GM18507 (cell line): ENCODE data around the gene EVI5.
"Not testable (repeated sequence)": the region's sequence is repeated elsewhere in the genome, so short reads cannot be mapped to it uniquely, and the experiment has no call there.

Source experiments
- DNase-seq: peaks from one replicate; pipeline ENCODE4 v3.0.0; 2011; ENCODE audit warnings: low read depth; ENCODE audit not compliant: insufficient read length; ENCODE audit errors: extremely low spot score
- FAIRE-seq: peaks from 2 replicates; lab custom pipeline; 2011; peaks lifted over from hg19 to GRCh38; lab: Jason Lieb, UNC

EVI5 gene

DNA sequence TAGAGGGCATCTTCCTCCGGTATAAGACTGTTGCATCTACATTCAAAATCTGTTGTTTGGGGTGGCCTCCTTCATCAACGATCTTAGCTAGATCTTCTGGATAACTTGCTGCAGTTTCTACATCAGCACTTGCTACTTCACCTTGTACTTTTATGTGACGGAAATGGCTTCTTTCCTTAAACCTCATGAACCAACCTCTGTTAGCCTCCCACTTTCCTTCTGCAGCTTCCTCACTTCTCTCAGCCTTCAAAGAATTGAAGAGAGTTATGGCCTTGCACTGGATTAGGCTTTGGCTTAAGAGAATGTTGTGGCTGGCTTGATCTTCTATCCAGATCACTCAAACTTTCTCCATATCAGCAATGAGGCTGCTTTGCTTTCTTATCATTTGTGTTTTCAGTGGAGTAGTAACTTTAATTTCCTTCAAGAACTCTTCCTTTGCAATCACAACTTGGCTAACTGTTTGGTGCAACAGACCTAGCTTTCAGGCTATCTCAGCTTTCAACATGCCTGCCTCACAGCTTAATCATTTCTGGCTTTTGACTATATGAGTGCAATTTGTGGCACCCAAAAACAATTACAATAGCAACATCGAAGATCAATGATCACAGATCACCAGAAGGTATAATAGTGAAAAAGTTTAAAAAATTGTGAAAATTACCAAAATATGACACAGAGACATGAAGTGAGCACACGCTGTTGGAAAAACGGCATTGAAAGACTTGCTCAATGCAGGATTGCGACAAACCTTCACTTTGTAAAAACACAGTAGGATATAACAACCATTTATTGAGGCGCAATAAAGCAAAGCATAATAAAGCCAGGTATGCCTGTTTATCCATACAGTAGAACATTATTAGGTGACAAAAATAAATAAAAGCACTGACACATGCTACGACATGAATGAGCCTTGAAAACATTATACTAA lies 241.5 kb downstream of the EVI5 start:
- no peak for FAIRE-seq
- DNase-seq, result no peak

DNA sequence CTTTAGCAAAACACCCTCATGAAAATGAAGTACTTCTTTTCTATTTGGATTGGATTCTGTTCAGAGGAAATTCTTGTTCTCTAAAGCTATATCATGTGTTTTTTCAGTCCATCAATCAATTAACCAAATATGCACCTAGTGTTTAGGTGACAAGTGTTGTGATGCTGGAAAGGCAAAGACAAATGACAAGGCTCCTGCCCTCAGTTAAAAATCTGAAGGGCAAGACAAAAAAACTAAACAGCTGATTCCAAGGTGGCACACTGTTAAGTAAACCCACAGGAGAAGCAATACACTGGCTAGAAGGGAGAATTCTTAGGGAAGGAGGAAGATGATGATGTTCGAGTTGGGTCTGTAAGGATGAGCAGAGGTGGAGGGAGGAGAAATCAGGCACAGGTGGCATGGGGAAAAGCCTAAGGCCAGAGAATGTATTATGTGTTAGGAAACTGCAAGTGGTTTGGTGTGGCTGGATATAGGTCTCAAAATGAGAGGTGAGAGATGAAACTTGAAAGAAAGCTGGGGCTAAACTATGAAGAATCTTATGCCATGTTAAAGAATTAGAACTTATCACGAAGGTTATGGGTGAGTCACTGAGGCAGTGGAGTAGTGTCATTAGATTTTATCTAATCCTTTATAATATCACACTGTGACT lies 246.4 kb downstream of the EVI5 start:
- DNase-seq (peak; percentile 23), FAIRE-seq (no peak)

DNA sequence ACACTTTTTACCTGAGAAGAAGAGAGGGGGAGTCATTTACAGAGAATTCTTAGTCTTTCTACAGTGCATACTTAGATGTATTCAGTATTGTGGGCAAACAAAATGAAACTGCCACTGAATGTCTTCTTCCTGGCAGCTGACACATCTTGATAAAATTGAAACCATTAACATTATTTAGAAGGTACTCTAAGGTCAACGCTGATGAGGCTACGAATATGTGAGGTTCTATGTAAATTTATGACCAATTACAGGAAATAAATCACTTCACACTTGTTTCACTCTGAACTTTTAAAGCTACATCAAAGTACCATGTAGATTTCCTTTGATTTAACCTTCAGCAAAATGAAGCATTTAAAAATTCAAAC lies 246.9 kb downstream of the EVI5 start:
- DNase-seq (peak; percentile 18), FAIRE-seq (peak; percentile 88)

DNA sequence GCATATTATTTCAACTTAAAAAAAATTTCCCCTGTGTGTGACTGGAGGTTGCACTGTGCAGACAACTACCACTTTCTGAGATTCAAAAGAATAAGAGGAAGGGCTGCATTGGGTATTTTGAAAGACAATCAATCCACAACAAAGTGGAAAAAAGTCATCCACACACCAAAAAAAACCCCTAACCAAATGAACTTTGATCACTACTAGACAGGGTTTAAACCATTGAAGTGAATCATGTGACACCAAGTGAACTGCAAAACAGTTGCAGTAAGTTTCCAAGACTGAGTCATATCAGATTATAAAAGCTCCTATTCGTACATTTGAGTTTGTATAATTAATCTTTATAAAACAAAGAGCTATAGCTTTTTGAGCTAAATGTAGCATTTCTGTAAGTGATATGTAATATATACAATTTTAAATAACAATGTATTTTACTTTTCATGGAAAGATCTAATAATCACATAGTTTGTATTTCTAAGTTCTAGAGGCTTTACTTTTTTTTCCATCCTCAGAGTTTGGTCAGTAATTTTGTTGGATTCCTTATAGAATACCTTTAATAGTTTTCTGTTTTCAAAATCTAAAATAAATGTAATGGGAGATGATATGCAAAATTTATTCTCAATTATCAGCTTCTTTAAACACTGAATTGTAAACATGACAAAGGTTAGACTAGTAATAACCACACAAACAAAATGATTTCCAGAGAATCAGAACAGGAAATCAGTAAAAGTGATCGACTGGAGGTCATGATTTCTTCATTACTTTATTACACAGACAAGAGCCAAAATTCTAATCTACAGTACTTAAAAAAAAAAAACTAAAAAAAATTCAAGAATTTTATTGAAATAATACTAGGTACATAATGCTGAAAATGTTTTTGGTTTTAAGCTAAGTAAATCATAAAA lies 247.7 kb downstream of the EVI5 start:
- peak; percentile 14 for DNase-seq
- peak; percentile 84 for FAIRE-seq

DNA sequence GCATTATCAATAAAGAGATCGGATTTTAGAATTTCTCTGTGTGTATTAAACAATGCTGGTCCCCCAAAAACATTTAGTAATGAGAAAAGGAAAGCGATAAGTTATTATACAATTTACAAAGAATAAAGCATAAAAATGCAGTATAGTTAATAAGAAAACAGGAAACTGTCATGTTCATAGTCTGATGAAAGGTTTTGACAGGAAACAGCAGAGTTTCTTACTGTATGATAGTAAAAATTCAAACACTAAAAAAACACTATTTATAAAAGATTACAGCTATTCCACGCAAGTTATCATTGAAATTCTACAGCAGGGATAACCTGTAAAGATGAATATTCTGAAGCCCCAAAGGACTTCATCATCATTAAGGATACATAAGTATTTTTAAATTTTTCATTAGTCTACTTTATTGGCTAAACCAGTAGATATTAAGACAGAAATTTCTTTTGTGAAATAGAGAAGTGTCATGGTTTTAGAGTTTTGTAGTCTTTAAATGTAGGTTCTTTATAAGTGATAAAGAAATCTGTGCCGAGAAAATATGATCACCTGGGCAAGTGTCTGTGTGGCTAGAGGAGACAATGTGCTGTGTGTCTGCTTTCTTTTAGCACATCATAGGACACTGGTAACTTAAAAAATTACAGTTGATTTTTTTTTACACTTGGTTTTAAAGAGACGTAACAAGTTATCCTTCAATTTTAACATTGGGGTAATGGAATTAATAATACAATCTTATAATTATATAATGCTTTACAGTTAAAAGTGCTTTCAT lies 248.5 kb downstream of the EVI5 start:
- DNase-seq (no peak), FAIRE-seq (no peak)

DNA sequence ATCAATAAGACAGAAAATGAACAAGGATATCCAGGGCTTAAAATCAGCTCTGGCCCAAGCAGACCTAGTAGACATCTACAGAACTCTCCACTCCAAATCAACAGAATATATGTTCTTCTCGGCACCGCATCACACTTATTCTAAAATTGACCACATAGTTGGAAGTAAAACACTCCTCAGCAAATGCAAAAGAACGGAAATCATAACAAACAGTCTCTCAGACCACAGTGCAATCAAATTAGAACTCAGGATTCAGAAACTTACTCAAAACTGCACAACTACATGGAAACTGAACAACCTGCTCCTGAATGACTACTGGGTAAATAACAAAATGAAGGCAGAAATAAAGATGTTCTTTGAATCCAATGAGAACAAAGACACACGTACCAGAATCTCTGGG lies 252.5 kb downstream of the EVI5 start:
- FAIRE-seq, DNase-seq: not testable (repeated sequence)

DNA sequence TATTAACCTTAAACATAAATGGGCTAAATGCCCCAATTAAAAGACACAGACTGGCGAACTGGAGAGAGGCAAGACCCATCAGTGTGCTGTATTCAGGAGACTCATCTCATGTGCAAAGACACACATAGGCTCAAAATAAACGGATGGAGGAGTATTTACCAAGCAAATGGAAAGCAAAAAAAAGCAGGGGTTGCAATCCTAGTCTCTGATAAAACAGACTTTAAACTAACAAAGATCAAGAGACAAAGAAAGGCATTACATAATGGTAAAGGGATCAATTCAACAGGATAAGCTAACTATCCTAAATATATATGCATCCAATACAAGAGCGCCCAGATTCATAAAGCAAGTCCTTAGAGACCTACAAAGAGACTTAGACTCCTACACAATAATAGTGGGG lies 253.0 kb downstream of the EVI5 start:
- not testable (repeated sequence) for DNase-seq, FAIRE-seq

DNA sequence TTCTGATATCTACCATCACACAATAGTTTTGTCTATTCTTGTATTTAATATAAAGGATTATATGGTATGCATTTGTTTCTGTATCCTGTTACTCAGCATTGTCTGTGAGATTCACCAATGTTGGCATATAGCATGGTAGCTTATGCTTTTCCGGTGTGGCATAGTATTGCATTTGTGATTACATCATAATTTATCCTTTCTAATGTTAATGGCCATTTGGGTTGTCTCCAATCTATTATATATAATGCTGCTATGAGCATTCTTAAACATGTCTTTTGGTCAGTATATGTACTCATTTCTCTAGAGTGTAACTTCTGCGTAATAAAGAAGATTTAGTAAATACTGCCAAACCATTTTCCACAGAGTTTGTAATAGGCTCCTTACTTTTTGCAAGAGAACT lies 257.2 kb downstream of the EVI5 start:
- DNase-seq (no peak), FAIRE-seq (no peak)

DNA sequence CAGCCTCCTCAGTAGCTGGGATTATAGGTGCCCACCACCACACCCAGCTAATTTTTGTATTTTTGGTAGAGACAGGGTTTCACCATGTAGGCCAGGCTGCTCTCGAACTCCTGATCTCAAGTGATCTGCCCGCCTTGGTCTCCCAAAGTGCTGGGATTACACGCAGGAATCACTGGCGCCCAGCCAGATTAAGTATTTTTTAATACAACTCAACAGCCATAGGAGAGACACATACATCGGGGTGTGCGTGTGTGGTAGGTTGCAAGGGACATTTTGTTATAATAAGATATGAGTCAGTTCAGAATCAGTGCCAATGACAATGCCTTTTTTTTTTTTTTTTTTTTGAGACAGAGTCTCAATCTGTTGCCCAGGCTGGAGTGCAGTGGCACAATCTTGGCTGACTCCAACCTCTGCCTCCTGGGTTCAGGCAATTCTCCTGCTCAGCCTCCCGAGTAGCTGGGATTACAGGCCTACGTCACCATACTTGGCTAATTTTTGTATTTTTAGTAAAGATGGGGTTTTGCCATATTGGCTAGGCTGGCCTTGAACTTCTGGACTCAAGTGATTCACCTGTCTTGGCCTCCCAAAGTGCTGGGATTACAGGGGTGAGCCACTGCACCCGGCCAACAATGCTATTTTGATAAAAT lies 259.8 kb downstream of the EVI5 start:
- not testable (repeated sequence) for FAIRE-seq, DNase-seq

DNA sequence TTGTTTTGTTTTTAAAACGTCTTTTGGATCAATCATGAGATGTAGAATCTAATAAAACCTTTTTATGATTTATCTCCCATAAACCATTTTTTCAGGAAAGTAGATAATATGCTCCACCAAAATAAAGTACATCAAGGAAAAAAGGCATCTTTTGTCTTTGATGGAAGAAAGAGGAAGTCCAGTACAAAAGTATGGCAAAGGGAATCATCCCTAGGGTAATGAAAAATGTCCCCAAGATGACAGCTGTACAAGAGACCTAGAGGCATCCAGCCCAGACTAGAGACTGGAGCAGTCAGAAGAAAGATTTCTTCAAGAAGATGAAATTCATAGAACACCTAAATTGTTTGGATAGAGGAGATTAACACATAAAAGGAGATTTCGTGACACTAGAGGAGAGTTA lies 265.9 kb downstream of the EVI5 start:
- no peak for DNase-seq
- FAIRE-seq, result no peak

DNA sequence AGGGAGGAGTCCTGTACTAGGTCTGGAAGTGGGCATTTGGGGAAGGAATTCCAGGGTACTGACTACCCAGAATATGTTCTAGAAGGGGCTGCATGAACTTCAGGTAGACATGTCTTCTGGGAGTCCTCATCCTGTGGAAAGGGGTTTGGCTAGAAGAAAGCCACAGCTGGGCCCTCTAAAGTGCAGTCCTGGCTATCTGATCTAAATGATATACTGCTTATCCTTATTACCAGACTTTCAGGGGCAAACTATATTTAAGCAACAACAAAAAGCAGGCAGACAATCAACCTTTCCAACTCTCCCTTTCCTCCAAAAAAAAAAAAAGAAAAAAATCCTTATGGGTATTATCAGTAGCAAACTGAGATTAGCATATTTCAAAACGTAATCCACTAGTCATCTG lies 268.3 kb downstream of the EVI5 start:
- FAIRE-seq (no peak), DNase-seq (no peak)

DNA sequence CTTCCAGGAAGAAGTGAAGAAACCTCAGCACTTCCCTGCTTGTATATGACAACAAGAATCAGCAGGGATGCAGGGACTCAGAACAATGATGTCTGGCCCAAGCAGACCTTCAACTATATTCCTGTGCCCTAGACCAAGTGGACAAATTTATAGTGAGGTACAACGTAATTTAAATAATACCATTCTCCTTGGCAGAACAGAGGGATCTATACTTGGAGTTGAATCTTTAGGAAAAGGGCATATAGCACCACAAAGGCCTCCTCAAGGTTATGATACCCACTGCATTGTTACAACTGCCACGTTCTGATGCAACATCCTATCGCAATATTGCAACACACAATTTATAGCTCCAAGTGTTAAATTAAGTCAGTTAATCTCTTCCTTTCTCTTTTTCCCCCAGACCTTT lies 269.1 kb downstream of the EVI5 start:
- DNase-seq (no peak), FAIRE-seq (no peak)

DNA sequence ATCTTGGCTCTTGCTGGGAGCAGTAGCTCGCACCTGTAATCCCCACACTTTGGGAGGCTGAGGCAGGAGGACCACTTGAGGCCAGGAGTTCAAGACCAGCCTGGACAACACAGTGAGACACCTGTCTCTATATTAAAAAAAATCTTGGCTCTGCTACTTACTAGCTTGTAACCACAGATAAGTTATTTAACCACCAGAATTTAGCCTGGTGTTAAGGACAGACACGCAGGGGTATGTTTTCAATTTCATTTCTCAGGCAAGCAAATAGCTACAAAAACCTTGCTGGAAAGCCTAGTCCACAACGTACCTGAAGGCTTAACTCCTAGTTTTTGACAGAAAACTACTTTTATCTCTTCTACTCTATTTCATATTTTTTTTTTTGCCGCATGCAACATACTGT lies 273.4 kb downstream of the EVI5 start:
- FAIRE-seq (peak; percentile 74), DNase-seq (no peak)

DNA sequence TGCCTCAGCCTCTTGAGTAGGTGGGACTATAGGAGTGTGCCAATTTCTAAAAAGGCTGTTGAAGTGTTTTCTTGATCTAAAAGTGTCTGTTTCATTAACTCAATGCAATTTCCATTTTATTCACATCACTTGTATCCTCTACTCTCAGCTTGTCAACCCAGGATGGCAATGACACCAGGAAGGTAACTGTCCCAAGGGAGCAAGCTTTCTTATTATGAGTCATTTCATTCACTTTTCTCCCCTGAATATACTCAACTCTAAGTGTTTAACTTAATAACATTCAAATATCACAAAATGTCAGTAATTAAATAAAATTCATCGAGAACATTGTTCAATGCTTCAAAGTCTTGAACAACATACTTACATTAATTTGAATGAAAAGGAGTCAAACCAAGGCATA lies 275.3 kb downstream of the EVI5 start:
- FAIRE-seq, result peak; percentile 63

DNA sequence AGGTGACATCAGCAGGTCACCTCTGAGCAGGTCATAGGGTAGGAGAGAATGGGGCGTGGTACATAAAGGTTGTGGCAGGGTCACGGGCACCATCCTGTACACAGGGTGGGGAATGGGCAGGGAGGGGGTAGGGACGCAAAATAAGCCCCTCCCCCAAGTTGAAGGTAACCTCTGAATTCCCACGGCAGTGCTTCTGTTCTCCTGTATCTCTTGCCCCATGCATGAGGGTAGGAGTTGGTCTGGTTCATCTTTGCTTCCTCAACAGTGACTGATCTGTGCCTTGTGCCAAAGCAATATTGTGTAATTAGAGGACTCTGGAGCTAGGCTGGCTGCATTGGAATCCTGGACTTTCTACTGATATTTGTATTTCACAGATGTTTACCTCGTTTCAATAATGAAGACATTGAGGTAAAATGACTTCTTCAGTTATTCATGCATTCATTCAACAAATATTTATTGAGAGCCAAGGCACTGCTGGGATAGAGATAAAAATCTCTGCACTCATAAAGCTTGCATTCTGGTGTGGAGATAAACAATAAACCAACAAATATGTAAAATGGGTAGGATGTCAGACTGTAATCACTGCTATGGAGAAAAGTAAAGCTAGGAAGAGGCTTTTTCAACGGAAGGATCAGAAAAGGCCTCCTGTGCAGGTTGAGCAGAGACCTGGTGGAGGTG lies 279.8 kb downstream of the EVI5 start:
- no peak for FAIRE-seq
- no peak for DNase-seq

More for the DNA sequence above, 275.3 kb downstream of the EVI5 start:
- DNase-seq, result no peak

DNA sequence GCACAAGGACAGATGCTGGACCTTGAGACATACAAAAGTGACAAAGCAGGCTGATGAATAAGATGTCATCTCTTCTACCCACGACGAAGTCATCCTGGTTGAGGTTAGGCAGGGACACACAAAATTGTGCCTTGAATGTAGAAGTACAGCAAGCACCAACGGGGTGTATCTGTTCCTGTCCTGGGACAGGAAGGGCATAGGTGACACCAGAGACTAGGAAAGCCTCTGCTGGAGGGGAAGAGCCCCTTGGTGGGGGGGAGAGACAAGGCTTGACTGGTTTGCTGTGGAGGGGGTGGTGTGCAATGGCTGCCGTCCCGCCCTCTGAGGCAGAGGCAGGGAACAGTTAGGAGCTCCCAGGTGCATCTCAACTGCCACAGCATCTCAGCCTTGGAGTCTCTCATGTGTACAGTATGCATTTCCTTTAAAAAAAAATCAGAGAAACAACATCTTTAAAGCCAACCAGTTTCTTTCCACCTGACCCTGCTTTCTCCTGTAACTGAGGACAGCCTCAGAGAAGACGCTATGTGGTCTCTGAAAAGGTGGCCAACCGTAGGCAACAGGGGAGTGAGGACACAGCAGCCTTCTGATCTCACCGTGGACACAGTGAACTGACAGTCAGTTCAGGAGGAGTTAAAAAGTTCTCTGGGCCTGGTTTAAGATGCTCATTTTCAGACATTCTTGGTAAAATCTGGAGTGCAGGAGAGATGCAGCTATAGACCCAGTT lies 280.5 kb downstream of the EVI5 start:
- DNase-seq (no peak), FAIRE-seq (no peak)

DNA sequence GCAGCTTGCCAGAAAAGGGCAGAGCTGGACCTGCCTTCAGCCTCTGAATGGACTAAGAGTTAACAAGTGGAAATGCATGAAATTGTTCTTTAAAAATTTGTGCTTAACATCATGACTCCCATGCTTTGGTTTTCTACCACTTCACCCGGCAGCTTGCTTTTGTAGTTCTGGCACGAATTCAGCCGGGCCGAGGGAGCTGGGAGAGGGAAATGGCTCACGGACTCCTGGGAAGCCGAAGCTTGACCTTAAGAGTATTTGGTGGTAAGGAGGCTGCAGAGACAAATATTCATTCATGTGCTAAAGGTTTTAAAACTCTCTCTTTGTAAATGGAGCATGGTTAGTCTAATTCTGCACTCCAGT lies 281.0 kb downstream of the EVI5 start:
- no peak for DNase-seq
- FAIRE-seq, result no peak
